OCI-LY7 (cell line): ENCODE results near the gene TMEM42. TPM values are rescaled to one million over a fixed set of nuclear protein-coding genes. Genes with fewer than 3 reads are reported as not detected.
"Not testable (repeated sequence)": the region's sequence is repeated elsewhere in the genome, so short reads cannot be mapped to it uniquely, and the experiment has no call there.

Source experiments
- Bru-seq: library from RNA; stranded (reverse); fragments of 400-500 nt; gene quantifications from one replicate; lab custom pipeline; 2021; lab: Mats Ljungman, UMichigan
- BruChase-seq, 2 experiments: library from RNA; stranded (reverse); fragments of 400-500 nt; gene quantifications; one replicate each; lab custom pipeline; 2021; lab: Mats Ljungman, UMichigan
- BruUV-seq: library from RNA; stranded (reverse); fragments of 400-500 nt; replicated peaks from 2 replicates; lab custom pipeline; 2021; lab: Mats Ljungman, UMichigan
- CTCF ChIA-PET: fragments of 300-600 bp; sonication (Branson Sonifier 250); formaldehyde crosslinking; loops from one replicate; lab custom pipeline; 2022; ENCODE audit warnings: antibody characterized with exemption; ENCODE audit not compliant: unreplicated experiment; lab: Charles Lee
- POLR2A ChIA-PET: fragments of 300-600 bp; sonication (Branson Sonifier 250); formaldehyde crosslinking; loops from one replicate; lab custom pipeline; 2022; ENCODE audit warnings: antibody characterized with exemption; lab: Charles Lee
- DNase-seq: peaks from one replicate; pipeline ENCODE4 v3.0.0-alpha.2; 2015; ENCODE audit warnings: low spot score
- H2AFZ ChIP-seq: fragments of 200-600 bp; sonication (generic), shearing (Covaris generic); 2 replicates; pipeline ENCODE4 v1.6.1; 2014; ENCODE audit warnings: mild to moderate bottlenecking, antibody characterized with exemption, low read length, moderate library complexity
- H3K27ac ChIP-seq: fragments of 200-600 bp; sonication (generic); 2 replicates; pipeline ENCODE4 v1.5.1; 2014; ENCODE audit warnings: mixed run types, low read depth, mild to moderate bottlenecking, moderate library complexity, low read length, inconsistent platforms; ENCODE audit not compliant: poor library complexity, severe bottlenecking
- H3K36me3 ChIP-seq: fragments of 200-600 bp; sonication (generic); 2 replicates; pipeline ENCODE4 v1.6.1; 2014; ENCODE audit warnings: mild to moderate bottlenecking, antibody characterized with exemption, low read length, moderate library complexity, mixed read lengths; ENCODE audit not compliant: insufficient read depth
- H3K4me1 ChIP-seq: fragments of 200-600 bp; sonication (generic); 2 replicates; pipeline ENCODE4 v1.5.1; 2014; ENCODE audit warnings: mild to moderate bottlenecking, low read length; ENCODE audit not compliant: insufficient read depth, poor library complexity, severe bottlenecking
- H3K4me2 ChIP-seq: fragments of 200-600 bp; sonication (generic); 2 replicates; pipeline ENCODE4 v1.6.1; 2014; ENCODE audit warnings: mild to moderate bottlenecking, low read length
- H3K4me3 ChIP-seq: fragments of 200-600 bp; sonication (generic); 2 replicates; pipeline ENCODE4 v1.5.1; 2014; ENCODE audit warnings: mild to moderate bottlenecking, low read depth, low read length; ENCODE audit not compliant: poor library complexity, severe bottlenecking
- H3K79me2 ChIP-seq: fragments of 200-600 bp; sonication (generic); 2 replicates; pipeline ENCODE4 v1.6.1; 2016; ENCODE audit warnings: low read depth, mild to moderate bottlenecking, low read length, moderate library complexity, mixed read lengths; ENCODE audit not compliant: insufficient read depth
- H3K9me2 ChIP-seq: fragments of 200-600 bp; sonication (generic); 2 replicates; pipeline ENCODE4 v1.6.1; 2016; ENCODE audit warnings: mild to moderate bottlenecking, low read length, mixed read lengths; ENCODE audit not compliant: insufficient read depth
- H3K9me3 ChIP-seq: fragments of 200-600 bp; sonication (generic); 2 replicates; pipeline ENCODE4 v1.6.1; 2014; ENCODE audit warnings: mild to moderate bottlenecking, mixed run types, low read length, mixed read lengths
- H4K20me1 ChIP-seq: fragments of 200-600 bp; sonication (generic); 2 replicates; pipeline ENCODE4 v1.6.1; 2014; ENCODE audit warnings: mild to moderate bottlenecking, antibody characterized with exemption, low read length, moderate library complexity, mixed read lengths; ENCODE audit not compliant: insufficient read depth
- EZH2phosphoT487 ChIP-seq: fragments of 200-600 bp; sonication (generic); IDR thresholded peaks from 2 replicates; pipeline ENCODE4 v1.6.1; 2018; ENCODE audit warnings: low read depth, borderline replicate concordance, mild to moderate bottlenecking, mixed run types, antibody characterized with exemption, low read length, moderate library complexity, mixed read lengths
- intact Hi-C: fragments of 100-400 bp; cut with micrococcal nuclease; formaldehyde crosslinking; loops from one replicate; pipeline ENCODE4 v1.10.0; 2022; ENCODE audit not compliant: unreplicated experiment
- long read RNA-seq: library from polyadenylated mRNA; stranded (forward); transcript quantifications from one replicate; pipeline ENCODE4 v2.0.0, GENCODE V29; 2022
- total RNA-seq, 2 experiments: library from RNA; depleted of rRNA in 1 of 2; stranded (reverse); fragments of >200 nt in 1 of 2; shearing (Covaris generic) in 1 of 2; gene quantifications; 2 replicates each; pipeline ENCODE4 v1.2.3, GENCODE V29; 2014 to 2022
- TF ChIP-seq, protein P1 (sequence below): fragments of 200-600 bp; sonication (generic); conservative IDR thresholded peaks from 2 replicates; pipeline ENCODE4 v1.5.1; 2014; ENCODE audit warnings: mild to moderate bottlenecking, antibody characterized with exemption, low read length, moderate library complexity, mixed read lengths

The TMEM42 gene
- total RNA-seq (2014; rRNA removed; shearing (Covaris generic)) (21.2 and 24.6 TPM in 2 replicates), total RNA-seq (2022) (19.3 and 21.1 TPM in 2 replicates), Bru-seq, nascent RNA (percentile 61 among the genes with signal in this experiment), BruChase-seq, experiment 1, labeled RNA remaining after a 6-hour chase (percentile 57 among the genes with signal in this experiment), BruChase-seq, experiment 2, labeled RNA remaining after a 2-hour chase (percentile 57 among the genes with signal in this experiment)
- long read RNA-seq, transcript TMEM42-201 (3 exons, 1,026 nt), result major isoform, 12 of 28 reads
- long read RNA-seq, partial matches to known transcripts, result 0 of 28 reads
- long read RNA-seq, other reads (novel, unspliced or antisense), result 15 of 28 reads

GRCh38 chr3:44861412-44862225 lies at the start of gene TMEM42:
Gene TMEM42, plus strand, starts transcription at chr3:44861912. Its CDS starts 13 bp downstream, at chr3:44861925.
- peak; percentile 93 for DNase-seq
- H4K20me1 ChIP-seq, result no peaks in the 10 kb centered on the region
- intact Hi-C loops, result loop anchor here (1.0 kb wide), 1 partner anchor 100 kb away; the partner anchor contains the start of genes KIAA1143 and KIF15
- CTCF ChIA-PET, result no interaction called here
- peak within 1 kb of the TSS; percentile 89 for H2AFZ ChIP-seq
- H3K9me2 ChIP-seq, result no peaks in the 10 kb centered on the region
- H3K4me1 ChIP-seq, result peaks cover 13% of the 10 kb centered on the region
- no peak within 1 kb of the TSS for H3K27ac ChIP-seq
- TF ChIP-seq EZH2phosphoT487, result no peak
- TF ChIP-seq, protein P1, sequence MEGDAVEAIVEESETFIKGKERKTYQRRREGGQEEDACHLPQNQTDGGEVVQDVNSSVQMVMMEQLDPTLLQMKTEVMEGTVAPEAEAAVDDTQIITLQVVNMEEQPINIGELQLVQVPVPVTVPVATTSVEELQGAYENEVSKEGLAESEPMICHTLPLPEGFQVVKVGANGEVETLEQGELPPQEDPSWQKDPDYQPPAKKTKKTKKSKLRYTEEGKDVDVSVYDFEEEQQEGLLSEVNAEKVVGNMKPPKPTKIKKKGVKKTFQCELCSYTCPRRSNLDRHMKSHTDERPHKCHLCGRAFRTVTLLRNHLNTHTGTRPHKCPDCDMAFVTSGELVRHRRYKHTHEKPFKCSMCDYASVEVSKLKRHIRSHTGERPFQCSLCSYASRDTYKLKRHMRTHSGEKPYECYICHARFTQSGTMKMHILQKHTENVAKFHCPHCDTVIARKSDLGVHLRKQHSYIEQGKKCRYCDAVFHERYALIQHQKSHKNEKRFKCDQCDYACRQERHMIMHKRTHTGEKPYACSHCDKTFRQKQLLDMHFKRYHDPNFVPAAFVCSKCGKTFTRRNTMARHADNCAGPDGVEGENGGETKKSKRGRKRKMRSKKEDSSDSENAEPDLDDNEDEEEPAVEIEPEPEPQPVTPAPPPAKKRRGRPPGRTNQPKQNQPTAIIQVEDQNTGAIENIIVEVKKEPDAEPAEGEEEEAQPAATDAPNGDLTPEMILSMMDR, result no peak
- no peaks in the 10 kb centered on the region for H3K79me2 ChIP-seq
- POLR2A ChIA-PET, result no interaction called here
- H3K9me3 ChIP-seq, result no peaks in the 10 kb centered on the region
- H3K36me3 ChIP-seq, result peaks cover 25% of the 10 kb centered on the region
- H3K4me2 ChIP-seq, result peak within 1 kb of the TSS; percentile 90
- no TSS peak for BruUV-seq
- peak within 1 kb of the TSS; percentile 78 for H3K4me3 ChIP-seq

DNA sequence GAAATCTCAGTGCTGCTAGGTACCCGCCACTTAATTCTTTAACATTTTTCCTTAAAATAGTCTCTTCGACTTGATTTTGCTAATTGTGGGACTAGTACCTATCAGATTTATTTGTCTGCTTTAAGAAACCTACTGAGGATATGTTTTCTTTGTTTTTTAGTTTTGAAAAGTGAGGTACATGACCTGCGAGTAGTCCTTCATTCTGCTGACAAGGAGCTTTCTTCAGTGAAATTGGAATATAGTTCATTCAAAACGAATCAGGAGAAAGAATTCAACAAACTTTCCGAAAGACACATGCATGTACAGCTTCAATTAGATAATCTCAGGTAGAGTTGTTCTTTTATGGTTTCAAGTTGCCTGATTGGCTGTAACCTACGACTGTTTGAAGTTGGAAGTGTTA lies 47.0 kb upstream of the TMEM42 start:
- intact Hi-C loops, result no loop called here
- H3K9me3 ChIP-seq, result no peaks in the 10 kb centered on the region
- H3K4me2 ChIP-seq, result no peak overlapping the region
- TF ChIP-seq, protein P1, result no peak
- no peak for TF ChIP-seq EZH2phosphoT487
- no peak overlapping the region for H3K27ac ChIP-seq
- no TSS peak for BruUV-seq
- ChIA-PET CTCF (no interaction called here), POLR2A (interaction anchor here (0.7 kb wide), 1 partner anchor 21 kb away, joined by 3 read pairs; no protein-coding TSS in a partner anchor)
- no peaks in the 10 kb centered on the region for H4K20me1 ChIP-seq
- H3K9me2 ChIP-seq, result no peaks in the 10 kb centered on the region
- H3K79me2 ChIP-seq, result no peaks in the 10 kb centered on the region
- H3K36me3 ChIP-seq, result peaks cover 89% of the 10 kb centered on the region
- DNase-seq, result no peak
- H2AFZ ChIP-seq, result no peak overlapping the region
- no peaks in the 10 kb centered on the region for H3K4me1 ChIP-seq
- H3K4me3 ChIP-seq, result no peak overlapping the region

- H3K27ac ChIP-seq, H3K4me3 ChIP-seq, BruUV-seq, H3K9me2 ChIP-seq, DNase-seq, H3K4me1 ChIP-seq, H2AFZ ChIP-seq, H3K9me3 ChIP-seq, H3K79me2 ChIP-seq, H3K4me2 ChIP-seq, H4K20me1 ChIP-seq, intact Hi-C loops, CTCF ChIA-PET: not testable (repeated sequence)
- peaks cover 73% of the 10 kb centered on the region for H3K36me3 ChIP-seq
- POLR2A ChIA-PET, result interaction anchor here (0.6 kb wide), 1 partner anchor 22 kb away, joined by 5 read pairs; no protein-coding TSS in a partner anchor
Observed at GRCh38 chr3:44816334-44816733, 45.4 kb upstream of the TMEM42 start.

- CTCF ChIA-PET, result not testable (repeated sequence)
Observed at GRCh38 chr3:44821206-44821605, 40.5 kb upstream of the TMEM42 start.

More at GRCh38 chr3:44821206-44821605, 40.5 kb upstream of the TMEM42 start:
- H2AFZ ChIP-seq, POLR2A ChIA-PET, H3K9me2 ChIP-seq, H3K4me2 ChIP-seq, H3K79me2 ChIP-seq, BruUV-seq, intact Hi-C loops, H3K4me3 ChIP-seq, H4K20me1 ChIP-seq, H3K9me3 ChIP-seq, DNase-seq, H3K4me1 ChIP-seq, H3K27ac ChIP-seq: not testable (repeated sequence)
- H3K36me3 ChIP-seq, result peaks cover 68% of the 10 kb centered on the region
